Gastroesophageal sphincter (tissue), 3 donors: ENCODE results near the gene C7.

Experiments
- EP300 ChIP-seq: sonication (generic); formaldehyde crosslinking; IDR thresholded peaks from one replicate; pipeline ENCODE4 v1.6.1; 2017; ENCODE audit warnings: antibody characterized with exemption, mild to moderate bottlenecking
- POLR2A ChIP-seq, 2 donors: fragments of 450-650 bp; IDR thresholded peaks; one replicate each; pipeline ENCODE4 v1.6.1; 2017; ENCODE audit warnings: antibody characterized with exemption in 2 of 2, mild to moderate bottlenecking in 2 of 2, moderate library complexity in 1 of 2
- POLR2AphosphoS5 ChIP-seq: sonication (generic); formaldehyde crosslinking; IDR thresholded peaks from one replicate; pipeline ENCODE4 v1.6.1; 2017; ENCODE audit warnings: antibody characterized with exemption
- TF ChIP-seq, protein P1 (sequence below), 4 experiments: fragments of 200-600 bp in 2 of 4; fragments of 450-650 bp in 2 of 4; sonication (generic) in 1 of 4; IDR thresholded peaks; one replicate each; pipeline ENCODE4 v1.5.1; 2017 to 2019; ENCODE audit warnings: antibody characterized with exemption in 4 of 4, mild to moderate bottlenecking in 2 of 4, moderate library complexity in 2 of 4

DNA sequence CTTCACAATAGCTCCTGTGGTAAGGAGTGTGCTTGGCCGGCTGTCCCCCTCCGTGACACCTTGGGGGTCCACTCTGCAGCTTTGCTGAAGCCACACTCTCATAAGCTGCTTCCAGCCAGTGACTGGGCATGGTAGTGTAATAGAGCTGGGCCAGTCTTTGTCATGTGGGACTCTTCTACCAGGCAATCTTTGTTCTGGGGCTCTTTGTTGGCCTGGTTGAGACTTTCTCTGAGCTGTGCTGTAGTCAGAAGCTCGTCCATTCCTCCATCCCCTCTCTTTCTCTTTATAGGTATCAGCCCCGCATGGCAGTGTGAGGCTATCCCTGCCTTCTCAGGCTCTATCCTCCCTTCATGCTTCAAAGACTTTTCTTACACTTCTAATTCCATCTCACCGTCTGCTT lies 42.5 kb upstream of the C7 start:
- TF ChIP-seq, protein P1, sequence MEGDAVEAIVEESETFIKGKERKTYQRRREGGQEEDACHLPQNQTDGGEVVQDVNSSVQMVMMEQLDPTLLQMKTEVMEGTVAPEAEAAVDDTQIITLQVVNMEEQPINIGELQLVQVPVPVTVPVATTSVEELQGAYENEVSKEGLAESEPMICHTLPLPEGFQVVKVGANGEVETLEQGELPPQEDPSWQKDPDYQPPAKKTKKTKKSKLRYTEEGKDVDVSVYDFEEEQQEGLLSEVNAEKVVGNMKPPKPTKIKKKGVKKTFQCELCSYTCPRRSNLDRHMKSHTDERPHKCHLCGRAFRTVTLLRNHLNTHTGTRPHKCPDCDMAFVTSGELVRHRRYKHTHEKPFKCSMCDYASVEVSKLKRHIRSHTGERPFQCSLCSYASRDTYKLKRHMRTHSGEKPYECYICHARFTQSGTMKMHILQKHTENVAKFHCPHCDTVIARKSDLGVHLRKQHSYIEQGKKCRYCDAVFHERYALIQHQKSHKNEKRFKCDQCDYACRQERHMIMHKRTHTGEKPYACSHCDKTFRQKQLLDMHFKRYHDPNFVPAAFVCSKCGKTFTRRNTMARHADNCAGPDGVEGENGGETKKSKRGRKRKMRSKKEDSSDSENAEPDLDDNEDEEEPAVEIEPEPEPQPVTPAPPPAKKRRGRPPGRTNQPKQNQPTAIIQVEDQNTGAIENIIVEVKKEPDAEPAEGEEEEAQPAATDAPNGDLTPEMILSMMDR (IDR thresholded peaks at IDR 0.05): no peak
- no peak for TF ChIP-seq POLR2A (IDR thresholded peaks at IDR 0.05)
- no peak for TF ChIP-seq POLR2AphosphoS5
- no peak for TF ChIP-seq EP300
